ENCODE measurements around the gene CETN1. TPM values are rescaled to one million over a fixed set of nuclear protein-coding genes. Genes with fewer than 3 reads are reported as not detected.

The CETN1 gene
- total RNA-seq, 3 donors from 2014 or later = not detected

DNA sequence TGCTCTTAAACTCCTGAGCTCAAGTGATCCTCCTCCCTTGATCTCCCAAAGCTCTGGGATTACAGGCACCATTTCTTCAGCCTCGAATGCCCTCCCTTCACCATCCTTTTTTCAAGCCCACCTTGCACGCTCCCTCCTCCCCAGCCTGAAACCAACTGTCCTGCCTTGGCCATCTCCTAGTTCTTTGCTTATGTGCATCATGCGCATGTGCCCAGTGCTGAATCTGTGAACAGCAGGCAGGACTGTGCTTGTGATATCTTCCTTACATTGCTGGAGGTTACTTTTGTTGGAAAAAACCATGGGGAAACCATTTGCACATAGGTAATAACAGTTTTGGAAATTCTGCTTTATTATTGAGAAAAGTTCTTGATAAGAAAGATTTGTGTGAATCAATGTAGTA is 30.2 kb upstream of the CETN1 start:
- Histone ChIP-seq H3K4me1 (no peaks in the 10 kb centered on the region), H3K27ac (no peak overlapping the region), H3K4me3 (no peak overlapping the region), H3K36me3 (no peaks in the 10 kb centered on the region), H3K9me3 (peaks cover 0 to 5% of the 10 kb centered on the region in 2 donors), H3K27me3 (no peaks in the 10 kb centered on the region)
- no peak for DNase-seq (ENCODE audit: low spot score in 2 of 2)
- intact Hi-C loops (cut with DNase I; ENCODE audit: low total_unique reads) = no loop called here
- TF ChIP-seq POLR2AphosphoS5 (IDR thresholded peaks at IDR 0.05) = no peak
- no peak for TF ChIP-seq POLR2A (IDR thresholded peaks at IDR 0.05)
- TF ChIP-seq, protein P1, sequence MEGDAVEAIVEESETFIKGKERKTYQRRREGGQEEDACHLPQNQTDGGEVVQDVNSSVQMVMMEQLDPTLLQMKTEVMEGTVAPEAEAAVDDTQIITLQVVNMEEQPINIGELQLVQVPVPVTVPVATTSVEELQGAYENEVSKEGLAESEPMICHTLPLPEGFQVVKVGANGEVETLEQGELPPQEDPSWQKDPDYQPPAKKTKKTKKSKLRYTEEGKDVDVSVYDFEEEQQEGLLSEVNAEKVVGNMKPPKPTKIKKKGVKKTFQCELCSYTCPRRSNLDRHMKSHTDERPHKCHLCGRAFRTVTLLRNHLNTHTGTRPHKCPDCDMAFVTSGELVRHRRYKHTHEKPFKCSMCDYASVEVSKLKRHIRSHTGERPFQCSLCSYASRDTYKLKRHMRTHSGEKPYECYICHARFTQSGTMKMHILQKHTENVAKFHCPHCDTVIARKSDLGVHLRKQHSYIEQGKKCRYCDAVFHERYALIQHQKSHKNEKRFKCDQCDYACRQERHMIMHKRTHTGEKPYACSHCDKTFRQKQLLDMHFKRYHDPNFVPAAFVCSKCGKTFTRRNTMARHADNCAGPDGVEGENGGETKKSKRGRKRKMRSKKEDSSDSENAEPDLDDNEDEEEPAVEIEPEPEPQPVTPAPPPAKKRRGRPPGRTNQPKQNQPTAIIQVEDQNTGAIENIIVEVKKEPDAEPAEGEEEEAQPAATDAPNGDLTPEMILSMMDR (IDR thresholded peaks at IDR 0.05) = no peak

DNA sequence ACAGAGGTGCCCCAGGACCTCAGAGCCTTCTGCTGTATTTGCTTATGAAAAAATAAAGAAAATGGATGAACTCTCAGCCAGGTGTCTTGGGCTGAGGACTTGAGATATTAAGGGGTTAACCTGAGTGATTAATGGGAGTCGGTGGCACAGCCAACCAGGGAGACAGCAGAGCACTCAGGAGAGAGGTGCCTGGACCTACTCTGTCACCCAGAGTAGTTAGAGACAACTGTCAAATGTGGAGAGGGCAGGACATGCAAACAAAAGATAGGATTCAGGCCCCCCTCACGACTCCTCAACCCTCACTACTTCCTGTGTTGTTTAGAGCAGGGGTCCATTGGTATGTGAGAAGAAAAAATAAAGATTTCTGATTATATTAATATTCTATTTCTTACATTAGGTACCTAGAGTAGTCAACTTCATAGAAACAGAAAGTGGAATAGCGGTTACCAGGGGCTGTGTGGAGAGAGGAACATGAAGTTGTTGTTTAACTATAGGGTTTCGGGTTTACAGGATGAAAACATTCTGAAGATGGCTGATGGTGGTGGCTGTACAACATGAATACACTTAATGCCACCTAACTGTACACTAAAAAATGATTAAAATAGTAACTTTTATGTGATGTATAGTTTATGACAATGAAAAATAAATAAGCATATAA is 28.6 kb upstream of the CETN1 start:
- DNase-seq (ENCODE audit: low spot score in 2 of 2) = no peak
- no peak overlapping the region for H3K4me3 ChIP-seq
- H3K36me3 ChIP-seq = no peaks in the 10 kb centered on the region
- intact Hi-C loops (cut with DNase I; ENCODE audit: low total_unique reads) = no loop called here
- H3K27me3 ChIP-seq = no peaks in the 10 kb centered on the region
- TF ChIP-seq, protein P1 (IDR thresholded peaks at IDR 0.05) = no peak
- TF ChIP-seq POLR2A (IDR thresholded peaks at IDR 0.05) (no peak), POLR2AphosphoS5 (IDR thresholded peaks at IDR 0.05) (no peak)
- H3K27ac ChIP-seq = no peak overlapping the region
- peaks cover 0 to 5% of the 10 kb centered on the region in 2 donors for H3K9me3 ChIP-seq
- H3K4me1 ChIP-seq = no peaks in the 10 kb centered on the region

DNA sequence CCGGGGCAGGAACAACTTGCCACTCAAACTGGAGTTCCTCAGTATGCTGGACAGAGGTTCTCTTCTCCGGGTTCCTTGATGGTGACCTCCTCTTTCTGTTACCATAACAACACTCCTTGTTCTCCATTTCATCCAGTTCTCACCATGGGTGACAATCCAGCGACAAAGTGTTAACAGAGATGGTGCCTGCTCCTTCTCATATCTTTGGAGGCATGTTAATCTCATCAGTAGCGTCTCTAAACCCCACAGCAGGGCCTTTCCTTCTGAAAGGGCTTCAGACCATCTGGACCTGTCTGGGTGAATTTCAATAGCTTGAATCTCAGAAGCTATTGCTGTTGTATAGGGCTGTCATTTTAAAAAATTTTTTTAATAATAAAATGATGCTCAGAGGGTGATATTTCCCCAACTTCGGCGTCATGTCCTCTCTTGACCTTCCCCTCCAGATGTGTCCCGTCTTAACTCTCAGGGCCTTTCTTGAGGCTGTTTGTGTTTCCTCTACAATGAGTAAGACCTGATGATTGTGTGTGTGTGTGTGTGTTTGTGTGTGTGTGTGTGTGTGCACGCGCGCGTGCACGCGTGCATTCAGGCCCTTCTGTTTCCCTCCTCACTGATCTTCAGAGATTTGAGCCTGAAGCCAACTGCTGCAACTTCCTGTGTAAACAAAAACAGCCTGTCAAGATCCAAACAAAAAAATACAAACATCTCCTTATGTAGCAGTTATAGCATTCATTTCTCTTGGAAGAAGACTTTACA is 24.3 kb upstream of the CETN1 start:
- H3K27me3 ChIP-seq = no peaks in the 10 kb centered on the region
- intact Hi-C loops (cut with DNase I; ENCODE audit: low total_unique reads) = no loop called here
- H3K4me1 ChIP-seq = no peaks in the 10 kb centered on the region
- TF ChIP-seq POLR2A (IDR thresholded peaks at IDR 0.05) (no peak), POLR2AphosphoS5 (IDR thresholded peaks at IDR 0.05) (no peak)
- TF ChIP-seq, protein P1 (IDR thresholded peaks at IDR 0.05) = no peak
- no peak for DNase-seq (ENCODE audit: low spot score in 2 of 2)
- H3K27ac ChIP-seq = no peak overlapping the region
- no peaks in the 10 kb centered on the region for H3K36me3 ChIP-seq
- H3K9me3 ChIP-seq = peaks cover 0 to 5% of the 10 kb centered on the region in 2 donors
- no peak overlapping the region for H3K4me3 ChIP-seq

DNA sequence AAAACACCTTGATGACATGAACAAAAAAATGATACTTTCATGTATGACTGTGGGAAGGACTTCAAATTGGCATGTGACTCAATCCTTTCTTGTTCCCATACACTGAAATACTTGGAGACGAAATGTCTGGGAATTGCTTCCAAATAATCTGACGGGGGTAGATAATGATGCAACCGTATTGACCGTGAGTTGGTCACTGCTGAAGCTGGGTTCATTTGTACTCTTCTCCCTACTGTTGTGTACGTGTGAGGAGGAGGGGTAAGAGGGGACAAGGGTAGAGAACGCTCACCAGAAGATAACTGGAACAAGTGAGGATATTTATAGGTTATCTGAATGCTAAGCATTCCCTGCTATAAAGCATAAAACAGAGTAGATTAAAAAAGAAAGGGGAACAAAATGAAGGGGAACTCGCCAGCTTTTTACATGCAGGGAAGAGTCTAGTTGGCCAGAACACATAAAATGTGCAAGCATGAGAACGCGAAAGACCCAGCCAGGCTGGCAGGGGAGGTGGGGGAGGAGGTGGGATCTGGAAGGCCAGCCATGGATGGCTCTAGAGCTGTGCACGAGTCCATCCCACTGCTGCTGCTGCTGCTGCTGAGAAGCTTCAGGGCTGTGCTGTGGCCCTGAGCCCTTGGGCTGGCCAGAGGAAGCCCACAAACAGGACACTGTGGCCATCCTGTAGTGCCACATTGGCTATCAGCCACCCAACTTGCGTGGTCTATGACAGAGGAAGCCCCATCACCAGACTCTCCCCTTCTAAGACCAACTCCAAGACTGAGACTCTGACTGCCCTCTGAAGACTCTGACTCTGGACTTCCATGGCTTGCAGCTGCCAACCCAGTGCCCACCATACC is 15.2 kb upstream of the CETN1 start:
- no peaks in the 10 kb centered on the region for H3K9me3 ChIP-seq
- intact Hi-C loops (cut with DNase I; ENCODE audit: low total_unique reads) = no loop called here
- no peaks in the 10 kb centered on the region for H3K4me1 ChIP-seq
- TF ChIP-seq POLR2AphosphoS5 (IDR thresholded peaks at IDR 0.05) (no peak), POLR2A (IDR thresholded peaks at IDR 0.05) (no peak)
- TF ChIP-seq, protein P1 (IDR thresholded peaks at IDR 0.05) = no peak
- H3K27ac ChIP-seq = no peak overlapping the region
- no peaks in the 10 kb centered on the region for H3K27me3 ChIP-seq
- H3K4me3 ChIP-seq = no peak overlapping the region
- H3K36me3 ChIP-seq = no peaks in the 10 kb centered on the region
- DNase-seq (ENCODE audit: low spot score in 2 of 2) = no peak

Measured in breast epithelium (tissue), 4 donors.